HG03097 (cell line): ENCODE measurements around the gene AHDC1.
A peak's percentile ranks its signal among the peaks of the same experiment; 100 is the strongest.

ENCODE experiments used
- ATAC-seq: cut with Tn5 transposase; IDR thresholded peaks from one replicate; pipeline ENCODE4 v1.9.1; 2021; ENCODE audit not compliant: unreplicated experiment, low FRiP score

The AHDC1 gene

DNA sequence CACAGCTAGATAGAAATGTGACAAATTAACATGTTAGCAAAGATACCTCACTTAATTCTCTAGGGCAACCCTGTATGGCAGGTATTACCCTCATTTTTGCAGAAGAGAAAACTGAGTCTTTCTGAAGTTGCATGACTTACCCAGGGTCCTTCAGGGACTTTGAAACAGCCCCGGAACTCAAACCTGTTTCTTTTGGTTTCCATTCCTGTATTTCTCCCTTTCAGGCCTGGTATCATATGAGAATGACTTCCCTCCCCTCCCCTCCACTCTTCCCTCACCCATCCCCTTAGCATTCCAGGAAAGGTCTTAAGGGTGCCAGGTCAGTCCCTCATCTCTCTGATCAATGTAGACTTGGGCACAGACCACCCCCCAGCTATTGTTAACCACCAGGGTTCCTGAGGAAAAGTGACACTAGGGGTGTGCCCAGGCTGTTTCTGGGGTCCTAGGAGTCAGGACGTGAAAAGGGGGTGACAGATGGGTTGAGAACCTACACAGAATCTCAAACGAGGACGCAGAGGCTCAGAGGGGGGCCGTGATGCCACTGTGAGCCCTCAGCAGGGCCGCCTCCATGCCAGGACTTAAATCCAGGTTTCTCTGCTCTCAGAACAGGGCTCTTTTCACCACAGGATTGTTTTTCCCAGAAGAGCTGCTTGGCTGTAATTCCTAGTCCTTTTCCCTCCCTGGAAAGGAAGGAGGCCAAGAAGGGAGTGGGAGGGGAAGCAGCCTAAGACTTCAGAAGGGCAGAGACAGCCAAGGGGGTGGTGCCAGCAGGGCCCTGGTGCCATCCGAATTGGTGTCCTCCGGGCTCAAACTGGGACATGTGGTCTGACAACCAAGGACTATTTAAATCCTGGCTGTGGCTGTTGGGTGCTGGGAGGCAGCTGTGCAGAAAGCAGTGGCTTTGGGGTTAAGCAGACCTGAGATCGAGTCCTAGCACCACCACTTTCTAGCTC lies 111.9 kb downstream of the AHDC1 start:
- no peak for ATAC-seq

- peak; percentile 74 for ATAC-seq
Measured at GRCh38 chr1:27489973-27490741, 113.8 kb downstream of the AHDC1 start, which contains the start of gene WASF2. WASF2 (minus strand) TSS chr1:27490167; CDS start chr1:27428890, 61,277 bp downstream.

- ATAC-seq, result peak; percentile 5
Measured at GRCh38 chr1:27489501-27489972, 114.4 kb downstream of the AHDC1 start.

- ATAC-seq, result no peak
Measured at GRCh38 chr1:27487966-27488884, 115.7 kb downstream of the AHDC1 start.

- ATAC-seq, result no peak
Measured at GRCh38 chr1:27485363-27485762, 118.6 kb downstream of the AHDC1 start.
